Panc1 (cell line): Measurements from ENCODE around the gene ZNF691.

Source experiments
- CTCF ChIP-seq: fragments of 450-650 bp; IDR thresholded peaks from 2 replicates; pipeline ENCODE4 v1.5.1; 2017; ENCODE audit warnings: mild to moderate bottlenecking
- REST ChIP-seq, 2 experiments: IDR thresholded peaks; 2 replicates each; pipeline ENCODE4 v1.6.1; 2011 to 2012; ENCODE audit warnings: low read depth in 2 of 2, control low read depth in 1 of 2, low read length in 1 of 2, mild to moderate bottlenecking in 1 of 2, moderate library complexity in 1 of 2; ENCODE audit not compliant: insufficient read depth in 1 of 2
- SIN3A ChIP-seq: IDR thresholded peaks from 2 replicates; pipeline ENCODE4 v1.6.1; 2012; ENCODE audit warnings: low read depth, mild to moderate bottlenecking, low read length, moderate library complexity, borderline replicate concordance; ENCODE audit not compliant: insufficient read depth

- TF ChIP-seq CTCF: no peak
- TF ChIP-seq SIN3A: no peak
- no peak for TF ChIP-seq REST (IDR thresholded peaks at IDR 0.05; ENCODE audit: insufficient read depth in 1 of 2, low read depth in 2 of 2, low read length in 1 of 2)
Measured at GRCh38 chr1:42815941-42816584, 30.4 kb upstream of the ZNF691 start.
